LNCaP clone FGC (cell line): ENCODE results near the gene KIAA1549.

Source experiments
- DNase-seq: peaks from one replicate; pipeline ENCODE4 v3.0.0-alpha.2; 2011; ENCODE audit warnings: low read depth
- H3K4me3 ChIP-seq: 2 replicates; pipeline ENCODE4 v1.5.1; 2011; ENCODE audit warnings: mild to moderate bottlenecking, low read depth, low read length, control low read depth
- TF ChIP-seq, protein P1 (sequence below): IDR thresholded peaks from 2 replicates; pipeline ENCODE4 v1.5.1; 2012; ENCODE audit warnings: mild to moderate bottlenecking; ENCODE audit not compliant: control insufficient read depth, insufficient read depth; ENCODE audit errors: extremely low read depth

KIAA1549 gene

GRCh38 chr7:138964624-138965436 is 16.4 kb downstream of the KIAA1549 start:
- no peak for DNase-seq
- no peak overlapping the region for H3K4me3 ChIP-seq
- TF ChIP-seq, protein P1, sequence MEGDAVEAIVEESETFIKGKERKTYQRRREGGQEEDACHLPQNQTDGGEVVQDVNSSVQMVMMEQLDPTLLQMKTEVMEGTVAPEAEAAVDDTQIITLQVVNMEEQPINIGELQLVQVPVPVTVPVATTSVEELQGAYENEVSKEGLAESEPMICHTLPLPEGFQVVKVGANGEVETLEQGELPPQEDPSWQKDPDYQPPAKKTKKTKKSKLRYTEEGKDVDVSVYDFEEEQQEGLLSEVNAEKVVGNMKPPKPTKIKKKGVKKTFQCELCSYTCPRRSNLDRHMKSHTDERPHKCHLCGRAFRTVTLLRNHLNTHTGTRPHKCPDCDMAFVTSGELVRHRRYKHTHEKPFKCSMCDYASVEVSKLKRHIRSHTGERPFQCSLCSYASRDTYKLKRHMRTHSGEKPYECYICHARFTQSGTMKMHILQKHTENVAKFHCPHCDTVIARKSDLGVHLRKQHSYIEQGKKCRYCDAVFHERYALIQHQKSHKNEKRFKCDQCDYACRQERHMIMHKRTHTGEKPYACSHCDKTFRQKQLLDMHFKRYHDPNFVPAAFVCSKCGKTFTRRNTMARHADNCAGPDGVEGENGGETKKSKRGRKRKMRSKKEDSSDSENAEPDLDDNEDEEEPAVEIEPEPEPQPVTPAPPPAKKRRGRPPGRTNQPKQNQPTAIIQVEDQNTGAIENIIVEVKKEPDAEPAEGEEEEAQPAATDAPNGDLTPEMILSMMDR: no peak

- H3K4me3 ChIP-seq: no peak overlapping the region
- TF ChIP-seq, protein P1: no peak
- DNase-seq: no peak
Measured at GRCh38 chr7:138963675-138964074, 17.5 kb downstream of the KIAA1549 start.

DNA sequence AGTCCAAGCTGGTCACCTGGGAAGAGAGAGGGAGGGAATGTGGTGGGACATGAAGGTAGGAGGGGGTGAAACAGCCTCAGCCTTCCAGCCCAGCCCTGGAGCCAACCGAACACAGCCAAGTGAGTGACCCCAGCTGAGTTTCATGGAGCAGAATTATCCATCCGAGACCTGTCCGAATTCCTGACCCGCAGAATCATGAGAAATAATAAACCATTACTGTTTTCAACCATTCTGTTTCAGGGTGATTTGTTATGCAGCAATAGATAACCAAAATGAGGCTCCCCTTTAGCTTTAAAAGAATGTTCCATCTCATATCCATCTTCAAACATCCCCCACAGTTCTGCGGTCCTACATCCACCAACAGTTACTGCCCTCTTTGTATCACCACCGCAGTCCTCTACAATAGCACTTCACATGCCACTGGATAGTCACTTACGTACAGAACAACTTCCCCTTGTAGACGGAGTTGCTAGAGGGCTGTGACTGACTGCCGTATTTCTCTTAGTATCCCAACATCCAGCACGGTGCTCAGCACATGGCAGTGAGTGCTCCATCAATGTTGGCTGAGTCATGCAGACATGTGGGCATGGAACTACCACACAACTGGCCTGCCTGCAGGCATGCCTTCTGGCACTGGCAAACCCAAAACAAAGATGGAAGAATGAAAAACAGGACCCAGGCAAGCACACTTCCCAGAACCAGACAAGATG is 18.5 kb downstream of the KIAA1549 start:
- TF ChIP-seq, protein P1: no peak
- DNase-seq: no peak
- H3K4me3 ChIP-seq: no peak overlapping the region

DNA sequence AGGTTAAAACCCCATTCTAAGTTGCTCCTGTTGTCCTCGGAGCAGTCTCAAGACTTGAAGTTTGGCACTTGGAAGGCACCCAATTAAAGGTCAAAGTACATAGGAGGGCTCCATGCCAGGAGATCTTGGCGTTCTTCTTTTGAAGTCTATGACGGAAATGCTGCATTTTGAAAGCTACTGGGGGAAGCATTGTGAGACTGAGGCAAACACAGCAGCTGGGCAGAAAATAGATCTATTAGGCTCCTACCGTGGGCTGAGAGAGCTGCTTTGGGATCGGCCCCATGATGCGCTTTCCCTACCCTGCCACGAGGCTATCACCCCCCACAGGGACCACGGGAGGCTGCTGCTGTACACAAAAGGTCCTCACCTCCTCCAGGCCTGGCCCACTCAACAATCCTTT is 20.0 kb downstream of the KIAA1549 start:
- TF ChIP-seq, protein P1: no peak
- peak; percentile 69 for DNase-seq
- H3K4me3 ChIP-seq: no peak overlapping the region

- TF ChIP-seq, protein P1: no peak
- H3K4me3 ChIP-seq: no peak overlapping the region
- DNase-seq: peak; percentile 7
Measured at GRCh38 chr7:138958391-138958956, 22.7 kb downstream of the KIAA1549 start.

DNA sequence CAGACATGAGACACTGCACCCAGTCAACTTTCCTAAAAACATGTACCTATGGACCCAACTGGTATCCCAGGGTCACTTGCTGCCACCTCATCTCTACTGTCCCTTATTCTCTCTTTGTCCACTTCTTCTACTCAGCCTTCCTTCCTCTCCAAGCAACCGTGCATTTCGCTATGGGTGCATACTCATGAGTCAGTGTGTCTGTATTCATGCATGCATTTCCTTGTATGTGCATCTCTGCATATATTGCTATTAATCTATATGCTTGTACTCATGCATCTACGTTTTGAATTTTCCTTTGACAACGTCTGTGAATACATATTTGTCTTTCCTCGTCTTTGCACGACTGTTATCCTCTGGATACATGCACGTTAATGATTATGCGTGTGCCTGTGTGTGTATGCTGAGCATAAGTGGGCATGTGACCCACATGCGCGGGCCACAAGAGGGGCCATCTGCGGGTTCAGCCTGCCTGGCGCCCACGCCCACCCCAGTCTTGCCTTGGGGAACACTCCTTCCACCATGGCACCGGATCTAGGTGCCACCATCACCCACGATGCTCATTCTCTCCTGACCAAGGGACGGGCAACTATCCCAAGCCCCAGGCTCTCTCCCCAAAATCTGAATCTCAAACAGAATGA is 23.3 kb downstream of the KIAA1549 start:
- no peak overlapping the region for H3K4me3 ChIP-seq
- no peak for DNase-seq
- TF ChIP-seq, protein P1: no peak
